GM10266 (cell line): ENCODE data around the gene HNRNPD.
"Not testable (repeated sequence)": the region's sequence is repeated elsewhere in the genome, so short reads cannot be mapped to it uniquely, and the experiment has no call there.

Experiments used
- DNase-seq: peaks from one replicate; pipeline ENCODE4 v3.0.0; 2012; ENCODE audit errors: extremely low spot score
- TF ChIP-seq, protein P1 (sequence below): IDR thresholded peaks from 2 replicates; pipeline ENCODE4 v1.5.1; 2012; ENCODE audit warnings: mild to moderate bottlenecking, low read depth; ENCODE audit not compliant: control insufficient read depth, insufficient read depth; ENCODE audit errors: missing control alignments

HNRNPD gene

DNA sequence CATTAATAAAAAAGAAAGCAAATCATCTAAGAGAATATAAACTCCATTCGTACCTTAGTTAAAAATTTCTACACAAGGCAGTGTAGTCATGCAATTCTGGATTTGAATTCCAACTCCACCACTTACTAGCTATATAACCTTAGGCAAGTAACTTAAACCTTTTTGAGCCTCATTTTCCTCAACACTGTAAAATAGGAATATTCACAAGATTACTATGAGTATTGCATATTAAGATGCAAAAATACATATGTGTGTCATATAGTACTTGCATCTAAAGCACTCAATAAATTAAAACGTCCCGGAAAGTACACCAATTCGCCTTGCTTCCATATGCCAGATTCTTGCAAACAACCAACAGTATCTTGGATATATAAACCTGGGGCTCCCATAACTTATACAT lies 42.0 kb downstream of the HNRNPD start:
- no peak for DNase-seq
- TF ChIP-seq, protein P1, sequence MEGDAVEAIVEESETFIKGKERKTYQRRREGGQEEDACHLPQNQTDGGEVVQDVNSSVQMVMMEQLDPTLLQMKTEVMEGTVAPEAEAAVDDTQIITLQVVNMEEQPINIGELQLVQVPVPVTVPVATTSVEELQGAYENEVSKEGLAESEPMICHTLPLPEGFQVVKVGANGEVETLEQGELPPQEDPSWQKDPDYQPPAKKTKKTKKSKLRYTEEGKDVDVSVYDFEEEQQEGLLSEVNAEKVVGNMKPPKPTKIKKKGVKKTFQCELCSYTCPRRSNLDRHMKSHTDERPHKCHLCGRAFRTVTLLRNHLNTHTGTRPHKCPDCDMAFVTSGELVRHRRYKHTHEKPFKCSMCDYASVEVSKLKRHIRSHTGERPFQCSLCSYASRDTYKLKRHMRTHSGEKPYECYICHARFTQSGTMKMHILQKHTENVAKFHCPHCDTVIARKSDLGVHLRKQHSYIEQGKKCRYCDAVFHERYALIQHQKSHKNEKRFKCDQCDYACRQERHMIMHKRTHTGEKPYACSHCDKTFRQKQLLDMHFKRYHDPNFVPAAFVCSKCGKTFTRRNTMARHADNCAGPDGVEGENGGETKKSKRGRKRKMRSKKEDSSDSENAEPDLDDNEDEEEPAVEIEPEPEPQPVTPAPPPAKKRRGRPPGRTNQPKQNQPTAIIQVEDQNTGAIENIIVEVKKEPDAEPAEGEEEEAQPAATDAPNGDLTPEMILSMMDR, result no peak

DNA sequence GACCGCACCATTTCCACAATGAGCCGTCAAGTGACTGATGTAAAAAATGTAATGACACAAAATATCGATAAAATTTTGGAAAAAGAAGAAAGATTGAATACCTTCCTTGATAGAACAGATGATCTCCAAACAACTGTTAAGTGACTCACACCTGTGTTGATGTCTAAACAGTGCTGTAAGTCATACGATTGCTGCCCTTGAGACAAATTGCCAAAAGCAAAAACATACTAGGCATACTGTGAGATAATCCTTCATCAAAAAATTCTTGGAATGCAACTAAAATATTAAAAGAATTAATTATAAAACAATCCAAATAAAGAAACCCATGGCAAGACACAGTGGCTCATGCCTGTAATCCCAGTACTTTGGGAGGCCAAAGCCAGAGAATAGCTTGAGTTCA lies 53.4 kb downstream of the HNRNPD start:
- no peak for DNase-seq
- TF ChIP-seq, protein P1, result no peak

DNA sequence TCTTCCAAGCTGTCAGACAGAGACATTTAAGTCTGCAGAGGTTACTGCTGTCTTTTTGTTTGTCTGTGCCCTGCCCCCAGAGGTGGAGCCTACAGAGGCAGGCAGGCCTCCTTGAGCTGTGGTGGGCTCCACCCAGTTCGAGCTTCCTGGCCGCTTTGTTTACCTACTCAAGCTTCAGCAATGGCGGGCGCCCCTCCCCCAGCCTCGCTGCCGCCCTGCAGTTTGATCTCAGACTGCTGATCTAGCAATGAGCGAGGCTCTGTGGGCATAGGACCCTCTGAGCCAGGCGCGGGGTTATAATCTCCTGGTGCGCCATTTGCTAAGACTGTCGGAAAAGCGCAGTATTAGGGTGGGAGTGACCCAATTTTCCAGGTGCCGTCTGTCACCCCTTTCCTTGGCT lies 70.7 kb downstream of the HNRNPD start:
- not testable (repeated sequence) for DNase-seq
